ENCODE data around the gene NDEL1. TPM values are rescaled to one million over a fixed set of nuclear protein-coding genes. Genes with fewer than 3 reads are reported as not detected.

The NDEL1 gene
- total RNA-seq, 6 experiments from 2014 or later = 22.2 to 34.9 (median 28.4) TPM

GRCh38 chr17:8468127-8468526 is 32.4 kb downstream of the NDEL1 start:
- Histone ChIP-seq H3K4me1 (peaks cover 0 to 17% (median 5%) of the 10 kb centered on the region in 4 donors), H3K9me3 (no peaks in the 10 kb centered on the region), H3K4me3 (no peak overlapping the region), H3K36me3 (peaks cover 0 to 35% (median 15%) of the 10 kb centered on the region in 4 donors), H3K27me3 (no peaks in the 10 kb centered on the region), H3K27ac (no peak overlapping the region)
- DNase-seq (no peak), ATAC-seq (no peak)
- intact Hi-C loops (cut with DNase I) = no loop called here
- TF ChIP-seq POLR2A (IDR thresholded peaks at IDR 0.05) (no peak), CTCF (IDR thresholded peaks at IDR 0.05) (no peak)
- WGBS (ENCODE audit: insufficient coverage, low coverage, low lambda C conversion rate, missing lambda C conversion rate) = 82% methylated on average over 9 of the region's 9 CpGs

- H3K27me3 ChIP-seq = no peaks in the 10 kb centered on the region
- H3K4me1 ChIP-seq = peaks cover 0 to 17% (median 5%) of the 10 kb centered on the region in 4 donors
- no peak for TF ChIP-seq POLR2A (IDR thresholded peaks at IDR 0.05)
- no peak for TF ChIP-seq CTCF (IDR thresholded peaks at IDR 0.05)
- peaks cover 0 to 37% (median 14%) of the 10 kb centered on the region in 4 donors for H3K36me3 ChIP-seq
- no peak overlapping the region for H3K4me3 ChIP-seq
- peak overlapping the region in 2 of 3 donors; percentile 28 to 80 for H3K27ac ChIP-seq
- WGBS (ENCODE audit: insufficient coverage, low coverage, low lambda C conversion rate, missing lambda C conversion rate) = 89% methylated on average over 3 of the region's 3 CpGs
- no peak for DNase-seq
- intact Hi-C loops (cut with DNase I) = no loop called here
- no peaks in the 10 kb centered on the region for H3K9me3 ChIP-seq
- no peak for ATAC-seq
Measured at GRCh38 chr17:8468980-8469379, 33.3 kb downstream of the NDEL1 start.

GRCh38 chr17:8469964-8470363 is 34.3 kb downstream of the NDEL1 start:
- H3K36me3 ChIP-seq = peaks cover 0 to 46% (median 17%) of the 10 kb centered on the region in 4 donors
- H3K4me3 ChIP-seq = no peak overlapping the region
- peak overlapping the region in 2 of 3 donors; percentile 39 to 80 for H3K27ac ChIP-seq
- TF ChIP-seq POLR2A (IDR thresholded peaks at IDR 0.05) = no peak
- TF ChIP-seq CTCF (IDR thresholded peaks at IDR 0.05) = no peak
- H3K9me3 ChIP-seq = no peaks in the 10 kb centered on the region
- no peaks in the 10 kb centered on the region for H3K27me3 ChIP-seq
- peak; percentile 87 to 93 (median 92) for ATAC-seq
- peaks cover 0 to 15% (median 5%) of the 10 kb centered on the region in 4 donors for H3K4me1 ChIP-seq
- intact Hi-C loops (cut with DNase I) = loop anchor here in 1 of 2 donors (10.0 kb wide), 2 partner anchors 55 to 275 kb away; partner anchors contain the start of gene CCDC42
- WGBS (ENCODE audit: insufficient coverage, low coverage, low lambda C conversion rate, missing lambda C conversion rate) = 25% methylated on average over 6 of the region's 12 CpGs
- peak; percentile 59 to 94 (median 88) for DNase-seq

- ATAC-seq (peak; percentile 36 to 68 (median 49)), DNase-seq (peak; percentile 61 to 85 (median 83))
- Histone ChIP-seq H3K9me3 (no peaks in the 10 kb centered on the region), H3K27me3 (no peaks in the 10 kb centered on the region), H3K4me1 (peaks cover 0 to 12% (median 5%) of the 10 kb centered on the region in 4 donors), H3K4me3 (no peak overlapping the region), H3K27ac (peak overlapping the region in 2 of 3 donors; percentile 39 to 80), H3K36me3 (peaks cover 2 to 52% (median 20%) of the 10 kb centered on the region in 4 donors)
- WGBS (ENCODE audit: insufficient coverage, low coverage, low lambda C conversion rate, missing lambda C conversion rate) = 20% methylated on average over 8 of the region's 20 CpGs
- intact Hi-C loops (cut with DNase I) = loop anchor here in 1 of 2 donors (10.0 kb wide), 2 partner anchors 56 to 274 kb away; partner anchors contain the start of gene CCDC42
- TF ChIP-seq POLR2A (IDR thresholded peaks at IDR 0.05) = no peak
- TF ChIP-seq CTCF (IDR thresholded peaks at IDR 0.05) = no peak
Measured at GRCh38 chr17:8470447-8471047, 34.9 kb downstream of the NDEL1 start.

All from right lobe of liver (tissue), 6 donors.